ENCODE measurements around the gene GUK1.

DNA sequence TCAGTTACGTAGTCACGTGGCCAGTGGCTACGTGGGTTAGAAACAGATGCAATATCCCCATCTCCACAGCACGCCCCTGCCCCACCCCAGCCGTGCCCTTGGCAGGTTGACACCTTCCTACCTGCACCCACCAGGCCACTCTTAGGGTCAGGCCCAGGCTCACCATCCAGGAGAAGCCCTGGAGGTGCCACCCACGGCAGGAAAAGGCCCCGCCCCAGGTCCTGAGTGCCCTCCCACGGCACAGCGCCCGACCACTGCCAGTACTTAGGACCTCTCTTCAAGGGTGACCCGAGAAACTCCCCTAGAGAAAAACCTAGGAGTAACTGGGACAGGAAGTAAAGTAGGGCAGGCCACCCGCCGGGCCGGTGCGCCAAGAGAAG lies 38.5 kb upstream of the GUK1 start:
- TF ChIP-seq, protein P1, sequence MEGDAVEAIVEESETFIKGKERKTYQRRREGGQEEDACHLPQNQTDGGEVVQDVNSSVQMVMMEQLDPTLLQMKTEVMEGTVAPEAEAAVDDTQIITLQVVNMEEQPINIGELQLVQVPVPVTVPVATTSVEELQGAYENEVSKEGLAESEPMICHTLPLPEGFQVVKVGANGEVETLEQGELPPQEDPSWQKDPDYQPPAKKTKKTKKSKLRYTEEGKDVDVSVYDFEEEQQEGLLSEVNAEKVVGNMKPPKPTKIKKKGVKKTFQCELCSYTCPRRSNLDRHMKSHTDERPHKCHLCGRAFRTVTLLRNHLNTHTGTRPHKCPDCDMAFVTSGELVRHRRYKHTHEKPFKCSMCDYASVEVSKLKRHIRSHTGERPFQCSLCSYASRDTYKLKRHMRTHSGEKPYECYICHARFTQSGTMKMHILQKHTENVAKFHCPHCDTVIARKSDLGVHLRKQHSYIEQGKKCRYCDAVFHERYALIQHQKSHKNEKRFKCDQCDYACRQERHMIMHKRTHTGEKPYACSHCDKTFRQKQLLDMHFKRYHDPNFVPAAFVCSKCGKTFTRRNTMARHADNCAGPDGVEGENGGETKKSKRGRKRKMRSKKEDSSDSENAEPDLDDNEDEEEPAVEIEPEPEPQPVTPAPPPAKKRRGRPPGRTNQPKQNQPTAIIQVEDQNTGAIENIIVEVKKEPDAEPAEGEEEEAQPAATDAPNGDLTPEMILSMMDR (IDR thresholded peaks at IDR 0.05): no peak
- no peak for TF ChIP-seq POLR2A (IDR thresholded peaks at IDR 0.05)

All from lower leg skin (tissue), 3 donors.